Coronary artery (tissue), 2 donors: ENCODE measurements around the gene ELL.

Source experiments
- DNase-seq: peaks from one replicate; pipeline ENCODE4 v3.0.0-alpha.2; 2017; ENCODE audit warnings: low spot score
- H3K27ac ChIP-seq, 2 donors: fragments of 200-600 bp; sonication (generic); one replicate each; pipeline ENCODE4 v1.5.1; 2016 to 2019
- H3K4me3 ChIP-seq: fragments of 200-600 bp; sonication (generic); 2 replicates; pipeline ENCODE4 v1.5.1; 2016; ENCODE audit warnings: mild to moderate bottlenecking, moderate library complexity
- TF ChIP-seq, protein P1 (sequence below): fragments of 200-600 bp; sonication (generic); IDR thresholded peaks from one replicate; pipeline ENCODE4 v1.5.1; 2019; ENCODE audit warnings: antibody characterized with exemption

Gene ELL

GRCh38 chr19:18501351-18501750 is 20.5 kb downstream of the ELL start:
- Histone ChIP-seq H3K4me3 (no peak overlapping the region), H3K27ac (peak overlapping the region; percentile 73 to 83)
- TF ChIP-seq, protein P1, sequence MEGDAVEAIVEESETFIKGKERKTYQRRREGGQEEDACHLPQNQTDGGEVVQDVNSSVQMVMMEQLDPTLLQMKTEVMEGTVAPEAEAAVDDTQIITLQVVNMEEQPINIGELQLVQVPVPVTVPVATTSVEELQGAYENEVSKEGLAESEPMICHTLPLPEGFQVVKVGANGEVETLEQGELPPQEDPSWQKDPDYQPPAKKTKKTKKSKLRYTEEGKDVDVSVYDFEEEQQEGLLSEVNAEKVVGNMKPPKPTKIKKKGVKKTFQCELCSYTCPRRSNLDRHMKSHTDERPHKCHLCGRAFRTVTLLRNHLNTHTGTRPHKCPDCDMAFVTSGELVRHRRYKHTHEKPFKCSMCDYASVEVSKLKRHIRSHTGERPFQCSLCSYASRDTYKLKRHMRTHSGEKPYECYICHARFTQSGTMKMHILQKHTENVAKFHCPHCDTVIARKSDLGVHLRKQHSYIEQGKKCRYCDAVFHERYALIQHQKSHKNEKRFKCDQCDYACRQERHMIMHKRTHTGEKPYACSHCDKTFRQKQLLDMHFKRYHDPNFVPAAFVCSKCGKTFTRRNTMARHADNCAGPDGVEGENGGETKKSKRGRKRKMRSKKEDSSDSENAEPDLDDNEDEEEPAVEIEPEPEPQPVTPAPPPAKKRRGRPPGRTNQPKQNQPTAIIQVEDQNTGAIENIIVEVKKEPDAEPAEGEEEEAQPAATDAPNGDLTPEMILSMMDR, result no peak
- no peak for DNase-seq

- peak; percentile 87 for DNase-seq
- H3K4me3 ChIP-seq, result peak overlapping the region; percentile 4
- TF ChIP-seq, protein P1, result no peak
- H3K27ac ChIP-seq, result peak overlapping the region; percentile 73 to 83
Measured at GRCh38 chr19:18500799-18501198, 21.1 kb downstream of the ELL start.

DNA sequence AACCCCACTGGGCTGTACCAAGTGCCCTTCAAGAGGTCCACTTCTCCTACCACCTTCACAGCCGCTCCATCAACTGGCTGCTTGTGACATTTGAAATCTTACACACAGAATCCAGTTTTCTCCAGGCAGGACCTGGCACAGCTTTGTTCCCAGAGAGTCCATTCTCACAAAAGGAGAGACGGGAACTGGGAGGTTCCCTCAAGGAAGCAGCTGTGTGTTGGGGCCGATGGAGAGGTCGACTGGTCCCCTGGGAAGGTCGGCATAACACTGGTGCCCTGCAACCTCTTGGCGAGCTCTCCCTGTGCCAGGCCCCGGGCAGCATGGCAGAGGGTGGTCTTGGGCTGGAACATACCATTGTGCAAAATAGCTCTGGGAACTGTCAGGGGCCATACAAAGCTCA is 21.5 kb downstream of the ELL start:
- H3K27ac ChIP-seq, result peak overlapping the region; percentile 73 to 83
- H3K4me3 ChIP-seq, result no peak overlapping the region
- TF ChIP-seq, protein P1, result no peak
- DNase-seq, result no peak

DNA sequence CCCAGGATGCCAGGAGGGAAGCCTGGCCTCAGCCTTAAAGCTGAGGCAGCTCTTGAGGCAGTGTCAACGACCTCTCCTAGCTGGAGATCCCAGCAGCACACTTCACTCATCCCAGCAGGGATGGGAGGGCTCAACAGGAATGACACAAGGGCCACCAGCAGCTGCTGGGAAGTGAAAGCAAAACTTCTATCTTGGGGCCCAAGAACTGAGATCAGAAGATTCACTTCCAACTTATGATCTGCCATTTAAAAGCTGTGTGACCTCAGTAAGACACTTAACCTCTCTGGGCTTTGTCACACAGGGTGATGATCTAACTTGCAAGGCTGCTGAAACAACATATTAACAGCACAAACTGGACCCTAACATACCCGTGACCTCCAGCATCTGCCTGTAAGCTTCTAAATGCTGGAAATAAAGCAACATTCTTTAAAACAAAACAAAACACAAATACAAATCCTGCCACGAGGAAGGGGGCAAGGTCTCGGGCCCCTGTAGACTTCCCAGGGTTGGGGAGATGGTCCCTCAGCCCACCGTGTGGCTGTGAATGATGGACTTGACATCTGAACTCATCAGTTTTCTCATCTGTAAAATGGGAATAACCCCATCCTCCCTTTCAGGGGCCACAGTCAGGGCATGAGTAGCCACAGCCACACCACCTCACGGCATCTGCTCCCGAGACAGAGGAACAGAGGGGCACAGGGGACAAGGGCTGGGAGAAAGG is 22.7 kb downstream of the ELL start:
- no peak for DNase-seq
- Histone ChIP-seq H3K27ac (peak overlapping the region; percentile 30 to 83), H3K4me3 (no peak overlapping the region)
- TF ChIP-seq, protein P1, result no peak

- Histone ChIP-seq H3K4me3 (no peak overlapping the region), H3K27ac (no peak overlapping the region)
- no peak for DNase-seq
- TF ChIP-seq, protein P1, result no peak
Measured at GRCh38 chr19:18496980-18497256, 25.0 kb downstream of the ELL start.

DNA sequence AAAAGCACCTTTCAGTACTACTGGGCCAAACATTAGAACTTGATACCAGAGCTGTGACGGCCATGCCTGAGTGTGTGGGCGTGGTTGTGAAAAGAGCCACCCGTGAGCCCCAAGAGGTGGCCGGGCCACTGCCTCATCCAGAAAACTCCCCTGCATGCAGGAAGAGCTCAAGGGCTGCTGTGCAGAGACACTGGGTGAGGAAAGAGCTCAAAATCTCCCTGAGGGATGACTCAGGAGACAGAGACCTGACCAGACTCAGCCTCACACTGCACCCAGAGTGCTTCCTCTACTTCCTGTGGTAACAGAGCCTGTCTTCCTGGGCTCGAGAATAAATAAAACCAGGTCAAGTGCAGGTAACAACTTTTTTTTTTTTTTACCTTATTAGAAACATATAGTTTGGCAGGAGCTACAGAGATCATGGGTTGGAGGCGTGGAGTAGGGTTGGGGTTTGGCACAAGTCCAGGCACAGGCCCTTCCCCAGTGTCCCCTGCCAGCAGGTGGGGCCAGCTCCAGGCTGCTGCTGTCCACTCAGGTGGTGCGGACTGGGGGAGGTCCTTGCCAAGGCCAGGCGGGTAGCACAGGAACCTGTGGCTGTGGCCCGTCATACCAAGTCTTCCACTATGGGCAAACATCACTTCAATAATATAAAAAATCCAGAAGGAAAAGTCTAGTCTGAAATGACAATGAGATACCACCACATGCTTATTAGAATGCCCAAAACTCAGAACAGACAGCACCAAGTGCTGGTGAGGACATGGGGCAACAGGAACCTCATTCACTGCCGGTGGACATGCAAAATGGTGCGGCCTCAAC is 25.5 kb downstream of the ELL start:
- Histone ChIP-seq H3K27ac (peak overlapping the region in 1 of 2 donors; percentile 23), H3K4me3 (no peak overlapping the region)
- TF ChIP-seq, protein P1, result no peak
- no peak for DNase-seq
